ENCODE results near the gene CRTC3.

GRCh38 chr15:90667073-90667754, 137.5 kb downstream of the CRTC3 start:
- no peak for TF ChIP-seq CTCF (IDR thresholded peaks at IDR 0.05)
- TF ChIP-seq POLR2A (IDR thresholded peaks at IDR 0.05) = no peak
